K562 (cell line): ENCODE measurements around the gene BPIFB6. TPM values are rescaled to one million over a fixed set of nuclear protein-coding genes. Genes with fewer than 3 reads are reported as not detected.

ENCODE experiments used
- ATAC-seq: fragments of 200-7000 bp; cut with Tn5 transposase; 3 replicates; pipeline ENCODE4 v1.9.1; 2020; ENCODE audit warnings: moderate library complexity
- BruUV-seq: library from RNA; stranded (reverse); fragments of 400-500 nt; replicated peaks from 2 replicates; lab custom pipeline; 2021; lab: Mats Ljungman, UMichigan
- CTCF ChIA-PET: fragments of 300-600 bp; formaldehyde crosslinking; extraction: SDS; loops from one replicate; lab custom pipeline; 2021; ENCODE audit warnings: low intra/inter-chr PET ratio; lab: Yijun Ruan, JAX
- POLR2A ChIA-PET: fragments of 300-600, 350-650 bp; sonication (Branson Sonifier 250); formaldehyde crosslinking; extraction: SDS; loops from one replicate; lab custom pipeline; 2021; ENCODE audit warnings: antibody characterized with exemption, inconsistent platforms; lab: Yijun Ruan, JAX
- DNase-seq, 4 experiments: peaks; one replicate each; pipeline versions ENCODE4 v3.0.0 to v3.0.0-alpha.2; 2011 to 2018; ENCODE audit warnings: low spot score in 3 of 4, mixed read lengths in 3 of 4; ENCODE audit errors: extremely low read depth in 1 of 4
- FAIRE-seq: peaks from 2 replicates; lab custom pipeline; 2011; peaks lifted over from hg19 to GRCh38; lab: Jason Lieb, UNC
- H2AFZ ChIP-seq: 2 replicates; pipeline ENCODE4 v1.6.0; 2011; ENCODE audit warnings: low read depth, low read length, control low read depth, inconsistent platforms
- H3K27ac ChIP-seq: fragments of 200-600 bp; 3 replicates; pipeline ENCODE4 v1.8.0; 2011; ENCODE audit warnings: low read depth, mild to moderate bottlenecking, control low read depth, inconsistent platforms, low read length, moderate library complexity, mixed read lengths; ENCODE audit errors: extremely low read depth
- H3K27me3 ChIP-seq, 2 experiments: fragments of 300-600 bp in 1 of 2; 2 replicates in 1 of 2; 3 replicates in 1 of 2; pipeline versions ENCODE4 v1.6.0 to v1.8.0; 2011; ENCODE audit warnings: inconsistent platforms in 2 of 2, low read length in 2 of 2, mild to moderate bottlenecking in 1 of 2, mixed read lengths in 1 of 2, moderate library complexity in 1 of 2; ENCODE audit not compliant: control insufficient read depth in 2 of 2, insufficient read depth in 2 of 2
- H3K36me3 ChIP-seq: fragments of 300-600 bp; 3 replicates; pipeline ENCODE4 v1.8.0; 2011; ENCODE audit warnings: mild to moderate bottlenecking, low read length, inconsistent platforms; ENCODE audit not compliant: control insufficient read depth, insufficient read depth
- H3K4me1 ChIP-seq, 2 experiments: fragments of 200-600 bp in 1 of 2; replicated peaks in 1 of 2; 2 replicates in 1 of 2; 3 replicates in 1 of 2; pipeline versions ENCODE4 v1.5.1 to v1.8.0; 2011; ENCODE audit warnings: inconsistent platforms in 2 of 2, low read length in 2 of 2, mild to moderate bottlenecking in 1 of 2, mixed read lengths in 1 of 2, moderate library complexity in 1 of 2; ENCODE audit not compliant: control insufficient read depth in 2 of 2, insufficient read depth in 2 of 2
- H3K4me2 ChIP-seq: 2 replicates; pipeline ENCODE4 v1.6.1; 2011; ENCODE audit warnings: low read length, control low read depth, inconsistent platforms, mixed read lengths; ENCODE audit not compliant: insufficient read depth
- H3K4me3 ChIP-seq: fragments of 200-600 bp; sonication (generic), shearing (Covaris generic); 2 replicates; pipeline ENCODE4 v1.5.1; 2016; ENCODE audit warnings: control low read depth, inconsistent platforms
- H3K79me2 ChIP-seq: fragments of 200-600 bp; 3 replicates; pipeline ENCODE4 v1.8.0; 2011; ENCODE audit warnings: low read length, inconsistent platforms; ENCODE audit not compliant: control insufficient read depth, insufficient read depth
- H3K9ac ChIP-seq, 2 experiments: 2 replicates each; pipeline versions ENCODE4 v1.6.0 to v1.6.1; 2011; ENCODE audit warnings: low read depth in 2 of 2, low read length in 2 of 2, control low read depth in 1 of 2, inconsistent platforms in 1 of 2, mild to moderate bottlenecking in 1 of 2, mixed read lengths in 1 of 2; ENCODE audit not compliant: insufficient read depth in 1 of 2
- H3K9me1 ChIP-seq: one replicate; pipeline ENCODE4 v1.6.0; 2011; ENCODE audit warnings: inconsistent platforms, mild to moderate bottlenecking, low read length, moderate library complexity; ENCODE audit not compliant: control insufficient read depth, insufficient read depth
- H3K9me3 ChIP-seq: replicated peaks from 2 replicates; pipeline ENCODE4 v1.5.1; 2011; ENCODE audit warnings: low read depth, low read length, inconsistent platforms; ENCODE audit not compliant: control insufficient read depth, insufficient read depth
- H4K20me1 ChIP-seq: replicated peaks from 2 replicates; pipeline ENCODE4 v1.6.1; 2011; ENCODE audit warnings: low read length, inconsistent platforms, mixed read lengths; ENCODE audit not compliant: control insufficient read depth, insufficient read depth
- CREM ChIP-seq: IDR thresholded peaks from 2 replicates; pipeline ENCODE4 v1.6.1; 2014; ENCODE audit warnings: antibody characterized with exemption, low read depth
- ELF2 ChIP-seq: fragments of 250-450 bp; sonication (Bioruptor Pico); IDR thresholded peaks from 2 replicates; pipeline ENCODE4 v1.5.0; 2021; ENCODE audit warnings: mild to moderate bottlenecking
- GTF2A2 ChIP-seq: IDR thresholded peaks from 2 replicates; pipeline ENCODE4 v1.6.1; 2016; ENCODE audit warnings: mild to moderate bottlenecking, missing genetic modification characterization, missing compliant biosample characterization
- GTF2F1 ChIP-seq: IDR thresholded peaks from 2 replicates; pipeline ENCODE4 v1.6.1; 2011; ENCODE audit warnings: low read depth, low read length, improper control_type of control experiment
- KLF13 ChIP-seq: fragments of 450-650 bp; IDR thresholded peaks from 2 replicates; pipeline ENCODE4 v1.6.1; 2016; ENCODE audit warnings: missing genetic modification characterization, low read depth, mild to moderate bottlenecking, missing compliant biosample characterization, moderate library complexity, borderline replicate concordance
- MBD2 ChIP-seq: sonication (generic); IDR thresholded peaks from 2 replicates; pipeline ENCODE4 v1.6.1; 2016; ENCODE audit warnings: low read depth, borderline replicate concordance
- PTBP1 ChIP-seq: fragments of 200-400 bp; formaldehyde crosslinking; IDR thresholded peaks from 2 replicates; pipeline ENCODE4 v1.6.1; 2017; ENCODE audit warnings: low read depth, low read length
- TAL1 ChIP-seq: fragments of 450-650 bp; IDR thresholded peaks from 2 replicates; pipeline ENCODE4 v1.6.1; 2016; ENCODE audit warnings: mild to moderate bottlenecking
- ZFPM2 ChIP-seq: fragments of 250-450 bp; sonication (Bioruptor Pico); IDR thresholded peaks from 2 replicates; pipeline ENCODE4 v1.5.1; 2022; ENCODE audit warnings: mild to moderate bottlenecking
- ZNF316 ChIP-seq: fragments of 450-650 bp; IDR thresholded peaks from 2 replicates; pipeline ENCODE4 v1.6.1; 2016
- ZNF436 ChIP-seq: fragments of 250-450, 450-650 bp; sonication (Bioruptor Pico); formaldehyde crosslinking; IDR thresholded peaks from 2 replicates; pipeline ENCODE4 v1.7.0; 2020; ENCODE audit warnings: mild to moderate bottlenecking
- WGBS: fragments of 100-300 bp; shearing (Covaris generic); methylation state at CpG from one replicate; pipeline ENCODE4 v1.1.6; 2016; ENCODE audit warnings: low coverage, mixed read lengths; ENCODE audit not compliant: insufficient coverage; ENCODE audit errors: missing lambda C conversion rate; 5-methylcytosine and 5-hydroxymethylcytosine counted together
- in situ Hi-C: fragments of 300-500 bp; cut with MboI; formaldehyde crosslinking; loops from 4 replicates; pipeline ENCODE4 v1.15.0; 2018; ENCODE audit warnings: inconsistent platforms, mixed read lengths
- intact Hi-C: fragments of 100-400 bp; cut with micrococcal nuclease; formaldehyde crosslinking; loops from 2 replicates; pipeline ENCODE4 v1.14.2; 2022
- polyA plus RNA-seq, 8 experiments: library from polyadenylated mRNA; depleted of rRNA in 4 of 8; stranded (reverse) in 5 of 8; unstranded in 3 of 8; fragments of >200 nt; fragmentation: Nextera tagmentation in 2 of 8; fragmentation: Illumina TruSeq in 1 of 8; extraction: Ambion mirVana in 2 of 8; extraction: Trizol in 1 of 8; gene quantifications; 2 replicates each; pipeline versions ENCODE4 v1.2.1 to v1.2.3, GENCODE V29; 2011 to 2014; ENCODE audit warnings: inconsistent platforms in 1 of 8, missing spikeins in 1 of 8
- total RNA-seq, 7 experiments: library from RNA; depleted of rRNA in 6 of 7; stranded (reverse); fragments of >200 nt in 6 of 7; fragmentation: Illumina TruSeq in 2 of 7; extraction: Trizol in 2 of 7; gene quantifications; 2 replicates each; pipeline versions ENCODE4 v1.2.1 to v1.2.3, GENCODE V29; 2011 to 2021; ENCODE audit warnings: low replicate concordance in 1 of 7

The BPIFB6 gene
- total and polyA plus RNA-seq, 9 of the 15 experiments (the other 6 are each of a cell fraction or from before 2014, with no cell fraction given), result not detected

- Histone ChIP-seq H3K79me2 (no peaks in the 10 kb centered on the region), H3K9me3 (no peaks in the 10 kb centered on the region), H4K20me1 (no peaks in the 10 kb centered on the region; the same call in 1 of the 2 replicates), H3K27me3 (peaks cover 0 to 39% of the 10 kb centered on the region in 2 experiments; a peak in 2 of 5 replicates), H3K27ac (no peak overlapping the region), H3K9ac (no peak overlapping the region), H3K4me2 (no peak overlapping the region), H3K36me3 (no peaks in the 10 kb centered on the region), H3K9me1 (no peaks in the 10 kb centered on the region), H2AFZ (no peak overlapping the region), H3K4me3 (no peak overlapping the region), H3K4me1 (no peaks in the 10 kb centered on the region)
- WGBS, result 1% methylated on average over 4 of the region's 4 CpGs
- no TSS peak for BruUV-seq
- ATAC-seq (no peak), FAIRE-seq (no peak), DNase-seq (no peak)
- in situ Hi-C loops (no loop called here), intact Hi-C loops (no loop called here)
- POLR2A ChIA-PET, result interaction anchor here (0.6 kb wide), 1 partner anchor 28 kb away, joined by 3 read pairs; no protein-coding TSS in a partner anchor
- CTCF ChIA-PET, result no interaction called here
- TF ChIP-seq PTBP1, result no peak
- no peak for TF ChIP-seq MBD2
- no peak for TF ChIP-seq CREM
- no peak for TF ChIP-seq ZFPM2 (CRISPR knock-in tag)
- no peak for TF ChIP-seq GTF2A2
- TF ChIP-seq ZNF436 (CRISPR knock-in tag), result no peak
- TF ChIP-seq KLF13 (tag), result no peak
- no peak for TF ChIP-seq GTF2F1
- no peak for TF ChIP-seq ZNF316
- no peak for TF ChIP-seq TAL1
- TF ChIP-seq ELF2, result no peak
Observed at GRCh38 chr20:33038243-33038642, 6.8 kb downstream of the BPIFB6 start.
